H1 (cell line): Measurements from ENCODE around the gene CMIP. TPM values are rescaled to one million over a fixed set of nuclear protein-coding genes. Genes with fewer than 3 reads are reported as not detected.

ENCODE experiments used
- CTCF ChIA-PET: fragments of 300-600 bp; sonication (Branson Sonifier 250); formaldehyde crosslinking; loops from one replicate; lab custom pipeline; 2021; ENCODE audit not compliant: partially characterized antibody; lab: Charles Lee
- POLR2A ChIA-PET: fragments of 300-600 bp; sonication (Branson Sonifier 250); formaldehyde crosslinking; loops from one replicate; lab custom pipeline; 2021; ENCODE audit warnings: inconsistent platforms; ENCODE audit not compliant: partially characterized antibody; lab: Charles Lee
- DNase-seq, 2 experiments: peaks; one replicate each; pipeline versions ENCODE4 v3.0.0 to v3.0.0-alpha.2; 2010 to 2022; ENCODE audit warnings: low spot score in 2 of 2, low read depth in 1 of 2, mixed read lengths in 1 of 2
- FAIRE-seq: peaks from 2 replicates; lab custom pipeline; 2011; peaks lifted over from hg19 to GRCh38; lab: Jason Lieb, UNC
- H2AFZ ChIP-seq: 2 replicates; pipeline ENCODE4 v1.8.1; 2012; ENCODE audit warnings: low read length, inconsistent platforms
- H2AK5ac ChIP-seq: 2 replicates; pipeline ENCODE4 v1.6.1; 2013; ENCODE audit warnings: low read depth, low read length
- H2BK120ac ChIP-seq: replicated peaks from 2 replicates; pipeline ENCODE3; 2013; ENCODE audit warnings: low read depth, low read length, inconsistent platforms
- H2BK12ac ChIP-seq: 2 replicates; pipeline ENCODE4 v1.6.1; 2013; ENCODE audit warnings: low read depth, low read length
- H2BK15ac ChIP-seq: 2 replicates; pipeline ENCODE4 v1.6.1; 2013; ENCODE audit warnings: low read length
- H2BK20ac ChIP-seq: 2 replicates; pipeline ENCODE4 v1.6.1; 2013; ENCODE audit warnings: low read length
- H2BK5ac ChIP-seq: 2 replicates; pipeline ENCODE4 v1.6.1; 2013; ENCODE audit warnings: low read depth, low read length
- H3K14ac ChIP-seq: 2 replicates; pipeline ENCODE4 v1.6.1; 2013; ENCODE audit warnings: inconsistent platforms; ENCODE audit not compliant: insufficient read length
- H3K18ac ChIP-seq: 2 replicates; pipeline ENCODE4 v1.6.1; 2013; ENCODE audit warnings: low read length; ENCODE audit errors: extremely low read depth
- H3K23ac ChIP-seq: 2 replicates; pipeline ENCODE4 v1.6.1; 2013; ENCODE audit warnings: inconsistent platforms; ENCODE audit not compliant: insufficient read length
- H3K23me2 ChIP-seq: 2 replicates; pipeline ENCODE4 v1.6.1; 2013; ENCODE audit warnings: low read depth, low read length
- H3K27ac ChIP-seq: 2 replicates; pipeline ENCODE4 v1.6.1; 2011; ENCODE audit warnings: low read depth, low read length, inconsistent platforms
- H3K27me3 ChIP-seq, 4 experiments: replicated peaks in 1 of 4; 1 replicate in 1 of 4; 2 replicates in 3 of 4; pipeline versions ENCODE4 v1.6.1 to v1.8.1; 2011 to 2013; ENCODE audit warnings: low read length in 3 of 4, mild to moderate bottlenecking in 3 of 4, inconsistent platforms in 2 of 4, mixed read lengths in 2 of 4, moderate library complexity in 1 of 4; ENCODE audit not compliant: control insufficient read depth in 3 of 4, insufficient read depth in 3 of 4; ENCODE audit errors: extremely low read depth in 1 of 4
- H3K36me3 ChIP-seq, 4 experiments: 2 replicates each; pipeline versions ENCODE4 v1.6.1 to v1.8.1; 2011 to 2013; ENCODE audit warnings: mild to moderate bottlenecking in 4 of 4, low read length in 3 of 4, moderate library complexity in 2 of 4, control low read depth in 1 of 4, inconsistent platforms in 1 of 4; ENCODE audit not compliant: insufficient read depth in 4 of 4, control insufficient read depth in 2 of 4
- H3K4ac ChIP-seq: replicated peaks from 2 replicates; pipeline ENCODE3; 2013; ENCODE audit warnings: low read length, low read depth, mixed read lengths, inconsistent platforms; ENCODE audit not compliant: insufficient read length
- H3K4me1 ChIP-seq, 4 experiments: replicated peaks in 1 of 4; 1 replicate in 1 of 4; 2 replicates in 3 of 4; pipeline versions ENCODE4 v1.6.1 to v1.8.1; 2011 to 2013; ENCODE audit warnings: low read length in 3 of 4, inconsistent platforms in 2 of 4, mixed read lengths in 1 of 4; ENCODE audit not compliant: insufficient read depth in 4 of 4, control insufficient read depth in 3 of 4
- H3K4me2 ChIP-seq, 2 experiments: 2 replicates each; pipeline versions ENCODE4 v1.6.1 to v1.8.1; 2011 to 2013; ENCODE audit warnings: low read depth in 2 of 2, low read length in 2 of 2, control low read depth in 1 of 2, inconsistent platforms in 1 of 2, mild to moderate bottlenecking in 1 of 2; ENCODE audit not compliant: insufficient read depth in 1 of 2
- H3K4me3 ChIP-seq, 4 experiments: fragments of 200-600, 300-600 bp in 1 of 4; sonication (generic), shearing (Covaris generic), sonication (Bioruptor Twin) in 1 of 4; 2 replicates each; pipeline versions ENCODE4 v1.5.1 to v1.8.1; 2011 to 2016; ENCODE audit warnings: low read length in 4 of 4, low read depth in 3 of 4, control low read depth in 2 of 4, inconsistent platforms in 2 of 4, mild to moderate bottlenecking in 2 of 4, mixed read lengths in 1 of 4, moderate library complexity in 1 of 4; ENCODE audit not compliant: insufficient read depth in 2 of 4; ENCODE audit errors: extremely low read depth in 1 of 4
- H3K56ac ChIP-seq: replicated peaks from 2 replicates; pipeline ENCODE3; 2013; ENCODE audit warnings: low read depth, mild to moderate bottlenecking, mixed read lengths, low read length, inconsistent platforms; ENCODE audit not compliant: insufficient read length
- H3K79me1 ChIP-seq: 2 replicates; pipeline ENCODE4 v1.6.1; 2013; ENCODE audit warnings: low read depth, low read length, control low read depth
- H3K79me2 ChIP-seq, 2 experiments: 2 replicates each; pipeline versions ENCODE4 v1.6.1 to v1.8.1; 2012 to 2013; ENCODE audit warnings: low read length in 2 of 2, mild to moderate bottlenecking in 2 of 2, inconsistent platforms in 1 of 2; ENCODE audit not compliant: insufficient read depth in 2 of 2, control insufficient read depth in 1 of 2
- H3K9ac ChIP-seq, 4 experiments: replicated peaks in 1 of 4; 1 replicate in 1 of 4; 2 replicates in 3 of 4; pipeline versions ENCODE4 v1.6.1 to v1.8.1; 2011 to 2013; ENCODE audit warnings: low read depth in 3 of 4, low read length in 3 of 4, control low read depth in 2 of 4, mild to moderate bottlenecking in 2 of 4, moderate library complexity in 2 of 4, inconsistent platforms in 1 of 4; ENCODE audit errors: extremely low read depth in 1 of 4
- H3K9me3 ChIP-seq, 2 experiments: 2 replicates each; pipeline versions ENCODE4 v1.6.1 to v1.8.1; 2012 to 2013; ENCODE audit warnings: mild to moderate bottlenecking in 2 of 2, moderate library complexity in 2 of 2, control low read depth in 1 of 2, inconsistent platforms in 1 of 2, low read depth in 1 of 2, low read length in 1 of 2, mixed read lengths in 1 of 2; ENCODE audit not compliant: insufficient read depth in 2 of 2
- H4K20me1 ChIP-seq, 2 experiments: replicated peaks in 1 of 2; 2 replicates each; pipeline versions ENCODE3 to v1.8.1; 2011 to 2013; ENCODE audit warnings: inconsistent platforms in 2 of 2, low read length in 2 of 2, mild to moderate bottlenecking in 1 of 2; ENCODE audit not compliant: insufficient read depth in 2 of 2, control insufficient read depth in 1 of 2
- H4K5ac ChIP-seq: 2 replicates; pipeline ENCODE4 v1.6.1; 2013; ENCODE audit warnings: low read length, low read depth, mixed read lengths, inconsistent platforms; ENCODE audit not compliant: insufficient read length
- H4K8ac ChIP-seq: 2 replicates; pipeline ENCODE4 v1.8.0; 2013; ENCODE audit warnings: mild to moderate bottlenecking, moderate library complexity, low read length, inconsistent platforms; ENCODE audit not compliant: insufficient read depth; ENCODE audit errors: extremely low read depth
- H4K91ac ChIP-seq: replicated peaks from 2 replicates; pipeline ENCODE3; 2013; ENCODE audit warnings: low read length, mixed read lengths, inconsistent platforms; ENCODE audit not compliant: insufficient read length
- EP300 ChIP-seq, 2 experiments: IDR thresholded peaks; 1 replicate in 1 of 2; 2 replicates in 1 of 2; pipeline ENCODE4 v1.6.1; 2011 to 2012; ENCODE audit warnings: low read depth in 2 of 2, low read length in 2 of 2, mild to moderate bottlenecking in 2 of 2, borderline replicate concordance in 1 of 2, inconsistent platforms in 1 of 2, moderate library complexity in 1 of 2
- HDAC2 ChIP-seq, 2 experiments: fragments of 300-600 bp in 1 of 2; sonication (generic) in 1 of 2; IDR thresholded peaks; 2 replicates each; pipeline ENCODE4 v1.6.1; 2011 to 2012; ENCODE audit warnings: low read depth in 2 of 2, low read length in 2 of 2, mild to moderate bottlenecking in 2 of 2, moderate library complexity in 2 of 2, borderline replicate concordance in 1 of 2, inconsistent platforms in 1 of 2
- HDAC6 ChIP-seq: IDR thresholded peaks from one replicate; pipeline ENCODE4 v1.7.1; 2012; ENCODE audit warnings: low read depth, mild to moderate bottlenecking, inconsistent platforms, low read length, moderate library complexity
- KDM1A ChIP-seq: fragments of 200-600, 300-600 bp; sonication (generic); IDR thresholded peaks from 2 replicates; pipeline ENCODE4 v1.7.1; 2016; ENCODE audit warnings: mild to moderate bottlenecking, low read length, borderline replicate concordance
- KDM5A ChIP-seq: fragments of 200-600 bp; IDR thresholded peaks from 2 replicates; pipeline ENCODE4 v1.7.1; 2012; ENCODE audit warnings: mild to moderate bottlenecking, low read length, inconsistent platforms, mixed read lengths
- NANOG ChIP-seq: IDR thresholded peaks from 2 replicates; pipeline ENCODE4 v1.6.1; 2011; ENCODE audit warnings: low read length, low read depth, mild to moderate bottlenecking, inconsistent platforms; ENCODE audit not compliant: insufficient read depth, poor library complexity, severe bottlenecking
- RFX5 ChIP-seq: IDR thresholded peaks from 2 replicates; pipeline ENCODE4 v1.6.1; 2011; ENCODE audit warnings: low read depth, low read length, improper control_type of control experiment, borderline replicate concordance
- SIRT6 ChIP-seq: IDR thresholded peaks from one replicate; pipeline ENCODE4 v1.7.1; 2012; ENCODE audit warnings: low read length, inconsistent platforms
- SP2 ChIP-seq: IDR thresholded peaks from 2 replicates; pipeline ENCODE4 v1.6.1; 2012; ENCODE audit warnings: mild to moderate bottlenecking, low read length, inconsistent platforms
- SP4 ChIP-seq: IDR thresholded peaks from 2 replicates; pipeline ENCODE4 v1.6.1; 2012; ENCODE audit warnings: low read length, inconsistent platforms
- SUZ12 ChIP-seq: fragments of 200-600 bp; sonication (generic); IDR thresholded peaks from 2 replicates; pipeline ENCODE4 v1.6.1; 2012; ENCODE audit warnings: mild to moderate bottlenecking, inconsistent platforms, low read length, moderate library complexity, mixed read lengths
- TBP ChIP-seq: IDR thresholded peaks from 2 replicates; pipeline ENCODE4 v1.6.1; 2011; ENCODE audit warnings: low read depth, low read length, improper control_type of control experiment
- ZNF274 ChIP-seq: IDR thresholded peaks from 2 replicates; pipeline ENCODE4 v1.7.0; 2012; ENCODE audit warnings: low read length, borderline replicate concordance; ENCODE audit errors: extremely low read depth
- WGBS, 2 experiments: shearing (Covaris generic) in 1 of 2; methylation state at CpG; one replicate each; pipeline versions ENCODE4 v1.1.6 to v1.1.7; 2013 to 2015; ENCODE audit warnings: low lambda C conversion rate in 2 of 2, mixed read lengths in 2 of 2, inconsistent platforms in 1 of 2, low coverage in 1 of 2, missing lambda C conversion rate in 1 of 2; ENCODE audit not compliant: insufficient replicate concordance in 2 of 2, insufficient coverage in 1 of 2, insufficient read length in 1 of 2; ENCODE audit errors: extremely low coverage in 1 of 2, missing lambda C conversion rate in 1 of 2; 5-methylcytosine and 5-hydroxymethylcytosine counted together
- polyA plus RNA-seq, 7 experiments: library from polyadenylated mRNA; depleted of rRNA in 3 of 7; stranded (reverse) in 5 of 7; unstranded in 2 of 7; fragments of >200 nt in 5 of 7; fragments of 200-250 nt in 2 of 7; gene quantifications; 1 replicate in 5 of 7; 2 replicates in 1 of 7; 4 replicates in 1 of 7; pipeline versions ENCODE4 v1.2.1 to v1.2.3, GENCODE V29; 2011 to 2013; ENCODE audit warnings: missing spikeins in 2 of 7, mixed read lengths in 2 of 7
- total RNA-seq: library from RNA; stranded (reverse); fragmentation: NEBNext Ultra II Directional; extraction: Animal tissue kit (Norgen Biotek cat#: 25700); gene quantifications from 2 replicates; pipeline ENCODE4 v1.2.1, GENCODE V29; 2021

The CMIP gene
- total and polyA plus RNA-seq, 2 of the 8 experiments (the other 6 are each of a cell fraction or from before 2014, with no cell fraction given) = 7.9 to 53.2 TPM

GRCh38 chr16:81609323-81609892 lies 164.8 kb downstream of the CMIP start:
- Histone ChIP-seq H2BK15ac (no peak overlapping the region), H3K4me3 (no peak overlapping the region), H3K9ac (no peak overlapping the region), H4K5ac (no peak overlapping the region), H3K27me3 (no peaks in the 10 kb centered on the region), H3K23me2 (no peaks in the 10 kb centered on the region), H4K91ac (no peak overlapping the region), H2AFZ (no peak overlapping the region), H3K4me1 (no peaks in the 10 kb centered on the region; a peak in 1 of 7 replicates), H2BK12ac (no peak overlapping the region), H4K20me1 (peaks cover 6 to 7% of the 10 kb centered on the region in 2 experiments), H3K14ac (no peak overlapping the region), H3K36me3 (peaks cover 0 to 7% (median 3%) of the 10 kb centered on the region in 4 experiments; a peak in 2 of 8 replicates), H2BK120ac (no peak overlapping the region), H3K79me1 (peaks cover 4% of the 10 kb centered on the region; the same call in 1 of the 2 replicates), H3K18ac (no peak overlapping the region), H3K79me2 (peaks cover 0 to 5% of the 10 kb centered on the region in 2 experiments; a peak in 1 of 4 replicates), H2BK5ac (no peak overlapping the region), H2AK5ac (no peak overlapping the region), H3K9me3 (no peaks in the 10 kb centered on the region), H3K23ac (no peak overlapping the region), H3K4ac (no peak overlapping the region), H3K56ac (no peak overlapping the region), H2BK20ac (no peak overlapping the region), H3K27ac (no peak overlapping the region), H4K8ac (peak overlapping the region; percentile 83; the same call in 1 of the 2 replicates), H3K4me2 (no peak overlapping the region)
- FAIRE-seq = no peak
- ChIA-PET CTCF (interaction anchor here (1.4 to 6.2 kb wide), 3 partner anchors 12 to 104 kb away, joined by 3 to 35 read pairs (median 19); no protein-coding TSS in a partner anchor), POLR2A (no interaction called here)
- 83% methylated on average over 11 of the region's 11 CpGs; no CpG with 5 or more reads in 1 of the 2 experiments for WGBS, 2 experiments
- DNase-seq = no peak
- no peak for TF ChIP-seq HDAC2 (IDR thresholded peaks at IDR 0.05; ENCODE audit: borderline replicate concordance in 1 of 2, low read depth in 2 of 2, low read length in 2 of 2)
- TF ChIP-seq ZNF274 = no peak
- no peak for TF ChIP-seq NANOG
- no peak for TF ChIP-seq KDM5A
- TF ChIP-seq TBP = no peak
- TF ChIP-seq HDAC6 = no peak
- TF ChIP-seq SP2 = no peak
- TF ChIP-seq RFX5 = no peak
- no peak for TF ChIP-seq SIRT6
- TF ChIP-seq EP300 (IDR thresholded peaks at IDR 0.05; ENCODE audit: borderline replicate concordance in 1 of 2, low read depth in 2 of 2, low read length in 2 of 2) = no peak
- TF ChIP-seq SUZ12 = no peak
- no peak for TF ChIP-seq KDM1A
- TF ChIP-seq SP4 = no peak
